HG03103 (cell line): ENCODE data around the gene NEU3.

Source experiments
- ATAC-seq: cut with Tn5 transposase; IDR thresholded peaks from one replicate; pipeline ENCODE4 v1.9.1; 2021; ENCODE audit warnings: low read depth; ENCODE audit not compliant: unreplicated experiment

Gene NEU3

GRCh38 chr11:75055511-75055910, 66.8 kb downstream of the NEU3 start:
- no peak for ATAC-seq

GRCh38 chr11:75056814-75057213, 68.1 kb downstream of the NEU3 start:
- ATAC-seq, result no peak

- ATAC-seq, result no peak
Measured at GRCh38 chr11:75059299-75059698, 70.6 kb downstream of the NEU3 start.

GRCh38 chr11:75063741-75064314, 75.1 kb downstream of the NEU3 start:
- ATAC-seq, result no peak

GRCh38 chr11:75066061-75066460, 77.3 kb downstream of the NEU3 start:
- no peak for ATAC-seq
